K562 (cell line): ENCODE data around the gene CTSW. TPM values are rescaled to one million over a fixed set of nuclear protein-coding genes. Genes with fewer than 3 reads are reported as not detected.

ENCODE experiments used
- ATF7 ChIP-seq: fragments of 450-650 bp; IDR thresholded peaks from 2 replicates; pipeline ENCODE4 v1.7.1; 2014; ENCODE audit warnings: mild to moderate bottlenecking, moderate library complexity
- CBFB ChIP-seq: sonication (generic); formaldehyde crosslinking; IDR thresholded peaks from 2 replicates; pipeline ENCODE4 v1.4.0; 2020; ENCODE audit warnings: mild to moderate bottlenecking, missing genetic modification reagents
- CEBPG ChIP-seq, 3 experiments: fragments of 200-800 bp in 1 of 3; sonication (Bioruptor generic) in 1 of 3; sonication (generic) in 1 of 3; formaldehyde crosslinking in 1 of 3; IDR thresholded peaks in 2 of 3; conservative IDR thresholded peaks in 1 of 3; 2 replicates each; pipeline versions ENCODE4 v1.6.1 to v1.8.0; 2016 to 2022; ENCODE audit warnings: missing compliant biosample characterization in 2 of 3, missing genetic modification characterization in 2 of 3, mild to moderate bottlenecking in 1 of 3, missing genetic modification reagents in 1 of 3
- KLF1 ChIP-seq: fragments of 450-650 bp; IDR thresholded peaks from 2 replicates; pipeline ENCODE4 v1.6.1; 2016; ENCODE audit warnings: missing genetic modification characterization, missing compliant biosample characterization
- NRF1 ChIP-seq, 2 experiments: fragments of 450-650 bp; IDR thresholded peaks in 1 of 2; conservative IDR thresholded peaks in 1 of 2; 2 replicates each; pipeline ENCODE4 v1.6.1; 2014; ENCODE audit warnings: mild to moderate bottlenecking in 2 of 2
- PRPF4 ChIP-seq: fragments of 200-400 bp; formaldehyde crosslinking; IDR thresholded peaks from one replicate; pipeline ENCODE4 v1.6.1; 2017; ENCODE audit warnings: low read length, low read depth, mild to moderate bottlenecking; ENCODE audit not compliant: insufficient read depth, poor library complexity, severe bottlenecking
- RBM22 ChIP-seq: fragments of 200-400 bp; formaldehyde crosslinking; IDR thresholded peaks from 2 replicates; pipeline ENCODE4 v1.6.1; 2018; ENCODE audit warnings: low read length, low read depth; ENCODE audit not compliant: poor library complexity, severe bottlenecking
- SIN3A ChIP-seq, 2 experiments: fragments of 150-350 bp in 1 of 2; IDR thresholded peaks; 2 replicates each; pipeline ENCODE4 v1.6.1; 2011 to 2016; ENCODE audit warnings: borderline replicate concordance in 2 of 2, low read depth in 2 of 2, low read length in 2 of 2, mild to moderate bottlenecking in 2 of 2, moderate library complexity in 2 of 2; ENCODE audit not compliant: control insufficient read depth in 1 of 2
- ZNF785 ChIP-seq: fragments of 250-450 bp; sonication (Bioruptor Pico); IDR thresholded peaks from 2 replicates; pipeline ENCODE4 v1.4.0; 2020; ENCODE audit warnings: mild to moderate bottlenecking
- polyA plus RNA-seq, 8 experiments: library from polyadenylated mRNA; depleted of rRNA in 4 of 8; stranded (reverse) in 5 of 8; unstranded in 3 of 8; fragments of >200 nt; fragmentation: Nextera tagmentation in 2 of 8; fragmentation: Illumina TruSeq in 1 of 8; extraction: Ambion mirVana in 2 of 8; extraction: Trizol in 1 of 8; gene quantifications; 2 replicates each; pipeline versions ENCODE4 v1.2.1 to v1.2.3, GENCODE V29; 2011 to 2014; ENCODE audit warnings: inconsistent platforms in 1 of 8, missing spikeins in 1 of 8
- total RNA-seq, 7 experiments: library from RNA; depleted of rRNA in 6 of 7; stranded (reverse); fragments of >200 nt in 6 of 7; fragmentation: Illumina TruSeq in 2 of 7; extraction: Trizol in 2 of 7; gene quantifications; 2 replicates each; pipeline versions ENCODE4 v1.2.1 to v1.2.3, GENCODE V29; 2011 to 2021; ENCODE audit warnings: low replicate concordance in 1 of 7
- TF ChIP-seq, protein P1 (sequence below), 2 experiments: fragments of 450-650 bp; formaldehyde crosslinking in 1 of 2; IDR thresholded peaks; 2 replicates each; pipeline versions ENCODE4 v1.4.0 to v1.6.1; 2014 to 2020; ENCODE audit warnings: mild to moderate bottlenecking in 2 of 2, borderline replicate concordance in 1 of 2, low read depth in 1 of 2
- TF ChIP-seq, protein P2 (sequence below): IDR thresholded peaks from 2 replicates; pipeline ENCODE4 v1.6.1; 2011; ENCODE audit warnings: borderline replicate concordance, low read depth, mild to moderate bottlenecking, moderate library complexity, low read length; ENCODE audit not compliant: insufficient read depth, poor library complexity, severe bottlenecking
- TF ChIP-seq, protein P3 (sequence below), 2 experiments: fragments of 450-650 bp; IDR thresholded peaks; 2 replicates each; pipeline ENCODE4 v1.6.1; 2016
- TF ChIP-seq, protein P4 (sequence below): fragments of 250-450 bp; sonication (Bioruptor Pico); IDR thresholded peaks from 2 replicates; pipeline ENCODE4 v1.8.0; 2021; ENCODE audit warnings: borderline replicate concordance, mild to moderate bottlenecking, moderate library complexity; ENCODE audit not compliant: poor library complexity, severe bottlenecking

Gene CTSW
- total and polyA plus RNA-seq, 9 of the 15 experiments (the other 6 are each of a cell fraction or from before 2014, with no cell fraction given): 0.04 TPM; not detected in 8

DNA sequence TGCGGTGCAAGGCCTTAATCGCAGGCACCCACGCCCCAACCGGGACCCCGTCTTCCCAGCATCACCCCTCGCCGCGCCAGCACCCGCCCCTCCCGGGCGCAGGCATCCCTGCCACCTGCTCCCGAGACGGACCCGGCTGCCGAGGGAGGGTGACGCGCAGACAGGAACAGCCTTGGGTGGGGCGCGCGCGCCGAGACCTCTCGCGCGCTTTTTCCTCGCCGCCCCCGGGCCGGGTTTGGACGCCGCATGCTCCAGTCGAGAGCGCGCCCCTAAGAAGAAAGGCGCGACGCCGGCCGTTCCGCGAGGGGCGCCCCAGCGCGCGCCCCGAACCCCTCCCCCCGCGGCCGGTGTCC lies 22.2 kb upstream of the CTSW start (continued):
- TF ChIP-seq, protein P1, sequence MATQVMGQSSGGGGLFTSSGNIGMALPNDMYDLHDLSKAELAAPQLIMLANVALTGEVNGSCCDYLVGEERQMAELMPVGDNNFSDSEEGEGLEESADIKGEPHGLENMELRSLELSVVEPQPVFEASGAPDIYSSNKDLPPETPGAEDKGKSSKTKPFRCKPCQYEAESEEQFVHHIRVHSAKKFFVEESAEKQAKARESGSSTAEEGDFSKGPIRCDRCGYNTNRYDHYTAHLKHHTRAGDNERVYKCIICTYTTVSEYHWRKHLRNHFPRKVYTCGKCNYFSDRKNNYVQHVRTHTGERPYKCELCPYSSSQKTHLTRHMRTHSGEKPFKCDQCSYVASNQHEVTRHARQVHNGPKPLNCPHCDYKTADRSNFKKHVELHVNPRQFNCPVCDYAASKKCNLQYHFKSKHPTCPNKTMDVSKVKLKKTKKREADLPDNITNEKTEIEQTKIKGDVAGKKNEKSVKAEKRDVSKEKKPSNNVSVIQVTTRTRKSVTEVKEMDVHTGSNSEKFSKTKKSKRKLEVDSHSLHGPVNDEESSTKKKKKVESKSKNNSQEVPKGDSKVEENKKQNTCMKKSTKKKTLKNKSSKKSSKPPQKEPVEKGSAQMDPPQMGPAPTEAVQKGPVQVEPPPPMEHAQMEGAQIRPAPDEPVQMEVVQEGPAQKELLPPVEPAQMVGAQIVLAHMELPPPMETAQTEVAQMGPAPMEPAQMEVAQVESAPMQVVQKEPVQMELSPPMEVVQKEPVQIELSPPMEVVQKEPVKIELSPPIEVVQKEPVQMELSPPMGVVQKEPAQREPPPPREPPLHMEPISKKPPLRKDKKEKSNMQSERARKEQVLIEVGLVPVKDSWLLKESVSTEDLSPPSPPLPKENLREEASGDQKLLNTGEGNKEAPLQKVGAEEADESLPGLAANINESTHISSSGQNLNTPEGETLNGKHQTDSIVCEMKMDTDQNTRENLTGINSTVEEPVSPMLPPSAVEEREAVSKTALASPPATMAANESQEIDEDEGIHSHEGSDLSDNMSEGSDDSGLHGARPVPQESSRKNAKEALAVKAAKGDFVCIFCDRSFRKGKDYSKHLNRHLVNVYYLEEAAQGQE (IDR thresholded peaks at IDR 0.05; ENCODE audit: borderline replicate concordance): no peak
- TF ChIP-seq, protein P1 (CRISPR knock-in tag; IDR thresholded peaks at IDR 0.05; ENCODE audit: low read depth): no peak
- TF ChIP-seq, protein P2, sequence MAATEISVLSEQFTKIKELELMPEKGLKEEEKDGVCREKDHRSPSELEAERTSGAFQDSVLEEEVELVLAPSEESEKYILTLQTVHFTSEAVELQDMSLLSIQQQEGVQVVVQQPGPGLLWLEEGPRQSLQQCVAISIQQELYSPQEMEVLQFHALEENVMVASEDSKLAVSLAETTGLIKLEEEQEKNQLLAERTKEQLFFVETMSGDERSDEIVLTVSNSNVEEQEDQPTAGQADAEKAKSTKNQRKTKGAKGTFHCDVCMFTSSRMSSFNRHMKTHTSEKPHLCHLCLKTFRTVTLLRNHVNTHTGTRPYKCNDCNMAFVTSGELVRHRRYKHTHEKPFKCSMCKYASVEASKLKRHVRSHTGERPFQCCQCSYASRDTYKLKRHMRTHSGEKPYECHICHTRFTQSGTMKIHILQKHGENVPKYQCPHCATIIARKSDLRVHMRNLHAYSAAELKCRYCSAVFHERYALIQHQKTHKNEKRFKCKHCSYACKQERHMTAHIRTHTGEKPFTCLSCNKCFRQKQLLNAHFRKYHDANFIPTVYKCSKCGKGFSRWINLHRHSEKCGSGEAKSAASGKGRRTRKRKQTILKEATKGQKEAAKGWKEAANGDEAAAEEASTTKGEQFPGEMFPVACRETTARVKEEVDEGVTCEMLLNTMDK: peak; percentile 93
- TF ChIP-seq ATF7 (no peak), SIN3A (IDR thresholded peaks at IDR 0.05; ENCODE audit: borderline replicate concordance in 2 of 2, control insufficient read depth in 1 of 2, low read depth in 2 of 2, low read length in 2 of 2) (peak in 1 of 2 experiments; percentile 80; a peak in 2 of 4 replicates), RBM22 (peak; percentile 98), KLF1 (tag) (peak; percentile 83), ZNF785 (no peak), CBFB (CRISPR knock-in tag) (peak; percentile 78; the same call in 1 of the 2 replicates), NRF1 (conservative IDR thresholded peaks at IDR 0.05 in 1 of 2, IDR thresholded peaks at IDR 0.05 in 1 of 2) (peak; percentile 60 to 66; a peak in 3 of 4 replicates), CEBPG (CRISPR knock-in tag; IDR thresholded peaks at IDR 0.05) (peak; percentile 3; the same call in 1 of the 2 replicates), CEBPG (tag; conservative IDR thresholded peaks at IDR 0.05 in 1 of 2, IDR thresholded peaks at IDR 0.05 in 1 of 2) (no peak), PRPF4 (peak; percentile 95)
- TF ChIP-seq, protein P3, sequence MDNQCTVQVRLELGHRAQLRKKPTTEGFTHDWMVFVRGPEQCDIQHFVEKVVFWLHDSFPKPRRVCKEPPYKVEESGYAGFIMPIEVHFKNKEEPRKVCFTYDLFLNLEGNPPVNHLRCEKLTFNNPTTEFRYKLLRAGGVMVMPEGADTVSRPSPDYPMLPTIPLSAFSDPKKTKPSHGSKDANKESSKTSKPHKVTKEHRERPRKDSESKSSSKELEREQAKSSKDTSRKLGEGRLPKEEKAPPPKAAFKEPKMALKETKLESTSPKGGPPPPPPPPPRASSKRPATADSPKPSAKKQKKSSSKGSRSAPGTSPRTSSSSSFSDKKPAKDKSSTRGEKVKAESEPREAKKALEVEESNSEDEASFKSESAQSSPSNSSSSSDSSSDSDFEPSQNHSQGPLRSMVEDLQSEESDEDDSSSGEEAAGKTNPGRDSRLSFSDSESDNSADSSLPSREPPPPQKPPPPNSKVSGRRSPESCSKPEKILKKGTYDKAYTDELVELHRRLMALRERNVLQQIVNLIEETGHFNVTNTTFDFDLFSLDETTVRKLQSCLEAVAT (IDR thresholded peaks at IDR 0.05): peak; percentile 40 to 67; a peak in 1 of 4 replicates
- TF ChIP-seq, protein P4, sequence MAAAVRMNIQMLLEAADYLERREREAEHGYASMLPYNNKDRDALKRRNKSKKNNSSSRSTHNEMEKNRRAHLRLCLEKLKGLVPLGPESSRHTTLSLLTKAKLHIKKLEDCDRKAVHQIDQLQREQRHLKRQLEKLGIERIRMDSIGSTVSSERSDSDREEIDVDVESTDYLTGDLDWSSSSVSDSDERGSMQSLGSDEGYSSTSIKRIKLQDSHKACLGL (CRISPR knock-in tag): peak; percentile 43
